HL-60/S4 treated with retinoic acid at 250 ng/mL for 4 days and 3 days (cell line): ENCODE results near the gene HIVEP2.

Experiments used
- in situ Hi-C: fragments of 300-500 bp; cut with MboI; formaldehyde crosslinking; loops from 2 replicates; pipeline ENCODE4 v1.7.0; 2022; ENCODE audit warnings: low sequenced_read_pairs

The HIVEP2 gene

GRCh38 chr6:142844065-142844755 is 100.8 kb downstream of the HIVEP2 start:
- in situ Hi-C loops, result no loop called here

- in situ Hi-C loops, result no loop called here
Measured at GRCh38 chr6:142843361-142843760, 101.6 kb downstream of the HIVEP2 start.

- in situ Hi-C loops, result no loop called here
Measured at GRCh38 chr6:142842418-142843261, 102.3 kb downstream of the HIVEP2 start.

- in situ Hi-C loops, result no loop called here
Measured at GRCh38 chr6:142841915-142842314, 103.1 kb downstream of the HIVEP2 start.

- in situ Hi-C loops, result no loop called here
Measured at GRCh38 chr6:142839686-142840040, 105.3 kb downstream of the HIVEP2 start.

GRCh38 chr6:142838821-142839685 is 105.9 kb downstream of the HIVEP2 start:
- in situ Hi-C loops, result no loop called here

- in situ Hi-C loops, result no loop called here
Measured at GRCh38 chr6:142835787-142836535, 109.0 kb downstream of the HIVEP2 start.

GRCh38 chr6:142834853-142835252 is 110.1 kb downstream of the HIVEP2 start:
- in situ Hi-C loops, result no loop called here

GRCh38 chr6:142833798-142834197 is 111.2 kb downstream of the HIVEP2 start:
- in situ Hi-C loops, result no loop called here

- in situ Hi-C loops, result no loop called here
Measured at GRCh38 chr6:142833054-142833453, 111.9 kb downstream of the HIVEP2 start.

GRCh38 chr6:142830807-142831206 is 114.2 kb downstream of the HIVEP2 start:
- in situ Hi-C loops, result no loop called here

GRCh38 chr6:142830116-142830710 is 114.8 kb downstream of the HIVEP2 start:
- in situ Hi-C loops, result no loop called here

- in situ Hi-C loops, result no loop called here
Measured at GRCh38 chr6:142829556-142829955, 115.4 kb downstream of the HIVEP2 start.

- in situ Hi-C loops, result no loop called here
Measured at GRCh38 chr6:142827991-142828390, 117.0 kb downstream of the HIVEP2 start.

GRCh38 chr6:142827369-142827768 is 117.6 kb downstream of the HIVEP2 start:
- in situ Hi-C loops, result no loop called here

- in situ Hi-C loops, result no loop called here
Measured at GRCh38 chr6:142825760-142826159, 119.2 kb downstream of the HIVEP2 start.

GRCh38 chr6:142824426-142824825 is 120.5 kb downstream of the HIVEP2 start:
- in situ Hi-C loops, result no loop called here

GRCh38 chr6:142823256-142823902 is 121.6 kb downstream of the HIVEP2 start:
- in situ Hi-C loops, result no loop called here

- in situ Hi-C loops, result no loop called here
Measured at GRCh38 chr6:142822842-142823241, 122.1 kb downstream of the HIVEP2 start.

GRCh38 chr6:142822383-142822782 is 122.6 kb downstream of the HIVEP2 start:
- in situ Hi-C loops, result no loop called here
